ENCODE data around the gene SGIP1. TPM values are rescaled to one million over a fixed set of nuclear protein-coding genes. Genes with fewer than 3 reads are reported as not detected.
A peak's percentile ranks its signal among the peaks of the same experiment; 100 is the strongest.

SGIP1 gene
- total and polyA plus RNA-seq, 2 of the 8 experiments (the other 6 are each of a cell fraction or from before 2014, with no cell fraction given), result 1.4 to 2.1 TPM

- Histone ChIP-seq H3K4me3 (ENCODE audit: extremely low read depth in 1 of 4, insufficient read depth in 2 of 4, low read depth in 3 of 4, low read length in 4 of 4) (no peak overlapping the region), H3K4me2 (ENCODE audit: insufficient read depth in 1 of 2, low read depth in 2 of 2, low read length in 2 of 2) (no peak overlapping the region), H3K9me3 (ENCODE audit: insufficient read depth in 2 of 2, low read depth in 1 of 2, low read length in 1 of 2) (no peaks in the 10 kb centered on the region), H2BK5ac (ENCODE audit: low read depth, low read length) (no peak overlapping the region), H4K5ac (ENCODE audit: insufficient read length, low read depth, low read length) (no peak overlapping the region), H2BK20ac (ENCODE audit: low read length) (no peak overlapping the region), H3K23me2 (ENCODE audit: low read depth, low read length) (no peaks in the 10 kb centered on the region; the same call in 1 of the 2 replicates), H3K36me3 (ENCODE audit: control insufficient read depth in 2 of 4, insufficient read depth in 4 of 4, low read length in 3 of 4) (no peaks in the 10 kb centered on the region), H3K18ac (ENCODE audit: extremely low read depth, low read length) (no peak overlapping the region), H2AK5ac (ENCODE audit: low read depth, low read length) (no peak overlapping the region), H2AFZ (ENCODE audit: low read length) (no peak overlapping the region), H3K23ac (ENCODE audit: insufficient read length) (no peak overlapping the region), H3K27me3 (replicated peaks in 1 of 4; ENCODE audit: control insufficient read depth in 3 of 4, extremely low read depth in 1 of 4, insufficient read depth in 3 of 4, low read length in 3 of 4) (no peaks in the 10 kb centered on the region), H3K27ac (ENCODE audit: low read depth, low read length) (no peak overlapping the region), H3K9ac (replicated peaks in 1 of 4; ENCODE audit: extremely low read depth in 1 of 4, low read depth in 3 of 4, low read length in 3 of 4) (peak overlapping the region in 1 of 4 experiments; percentile 32; a peak in 1 of 7 replicates), H4K8ac (ENCODE audit: extremely low read depth, insufficient read depth, low read length) (no peak overlapping the region), H4K91ac (replicated peaks; ENCODE audit: insufficient read length, low read length) (no peak overlapping the region), H3K79me2 (ENCODE audit: control insufficient read depth in 1 of 2, insufficient read depth in 2 of 2, low read length in 2 of 2) (no peaks in the 10 kb centered on the region), H3K4me1 (replicated peaks in 1 of 4; ENCODE audit: control insufficient read depth in 3 of 4, insufficient read depth in 4 of 4, low read length in 3 of 4) (peaks cover 0 to 3% (median 1%) of the 10 kb centered on the region in 4 experiments; a peak in 1 of 7 replicates), H3K4ac (replicated peaks; ENCODE audit: insufficient read length, low read depth, low read length) (no peak overlapping the region), H3K56ac (replicated peaks; ENCODE audit: insufficient read length, low read depth, low read length) (no peak overlapping the region), H3K14ac (ENCODE audit: insufficient read length) (no peak overlapping the region), H2BK15ac (ENCODE audit: low read length) (no peak overlapping the region), H2BK12ac (ENCODE audit: low read depth, low read length) (no peak overlapping the region), H4K20me1 (replicated peaks in 1 of 2; ENCODE audit: control insufficient read depth in 1 of 2, insufficient read depth in 2 of 2, low read length in 2 of 2) (no peaks in the 10 kb centered on the region), H2BK120ac (replicated peaks; ENCODE audit: low read depth, low read length) (no peak overlapping the region), H3K79me1 (ENCODE audit: low read depth, low read length) (no peaks in the 10 kb centered on the region)
- TF ChIP-seq KDM4A (IDR thresholded peaks at IDR 0.05; ENCODE audit: low read depth, low read length, severe bottlenecking) (no peak), TBP (IDR thresholded peaks at IDR 0.05; ENCODE audit: low read depth, low read length) (no peak), CEBPB (IDR thresholded peaks at IDR 0.05; ENCODE audit: low read depth, low read length) (no peak)
- DNase-seq (ENCODE audit: low read depth in 1 of 2, low spot score in 2 of 2), result no peak
- ChIA-PET CTCF (ENCODE audit: partially characterized antibody) (no interaction called here), POLR2A (ENCODE audit: partially characterized antibody) (no interaction called here)
- 83% methylated on average over 4 of the region's 4 CpGs; no CpG with 5 or more reads in 1 of the 2 experiments for WGBS, 2 experiments (ENCODE audit: extremely low coverage in 1 of 2, insufficient coverage in 1 of 2, insufficient read length in 1 of 2, insufficient replicate concordance in 2 of 2, low coverage in 1 of 2, low lambda C conversion rate in 2 of 2, missing lambda C conversion rate in 1 of 2)
- no peak for FAIRE-seq
Observed at GRCh38 chr1:66575739-66576138, 41.8 kb downstream of the SGIP1 start.
